Neutrophil (primary cell): ENCODE data around the gene MRPS2.

Experiments used
- H3K27ac ChIP-seq: fragments of 200-600 bp; sonication (generic); 2 replicates; pipeline ENCODE4 v1.5.1; 2016; ENCODE audit warnings: mild to moderate bottlenecking, moderate library complexity
- H3K27me3 ChIP-seq: fragments of 200-600 bp; sonication (generic); 2 replicates; pipeline ENCODE4 v1.6.0; 2016; ENCODE audit warnings: mild to moderate bottlenecking
- H3K36me3 ChIP-seq: fragments of 200-600 bp; sonication (generic); 2 replicates; pipeline ENCODE4 v1.5.1; 2017
- H3K4me1 ChIP-seq, 2 experiments: fragments of 200-600 bp in 1 of 2; sonication (generic) in 1 of 2; 1 replicate in 1 of 2; 2 replicates in 1 of 2; pipeline versions ENCODE4 v1.5.1 to v1.6.1; 2013 to 2016; ENCODE audit warnings: low read depth in 1 of 2, low read length in 1 of 2, mild to moderate bottlenecking in 1 of 2, moderate library complexity in 1 of 2; ENCODE audit not compliant: control insufficient read depth in 1 of 2, insufficient read depth in 1 of 2
- H3K4me3 ChIP-seq, 2 experiments: fragments of 200-600 bp in 1 of 2; sonication (generic) in 1 of 2; 1 replicate in 1 of 2; 2 replicates in 1 of 2; pipeline ENCODE4 v1.5.1; 2013 to 2016; ENCODE audit warnings: low read depth in 1 of 2, low read length in 1 of 2, mild to moderate bottlenecking in 1 of 2, moderate library complexity in 1 of 2
- H3K9me3 ChIP-seq: fragments of 200-600 bp; sonication (generic); 2 replicates; pipeline ENCODE4 v1.5.1; 2016
- TF ChIP-seq, protein P1 (sequence below): fragments of 200-600 bp; sonication (generic); IDR thresholded peaks from 2 replicates; pipeline ENCODE4 v1.5.1; 2016; ENCODE audit warnings: antibody characterized with exemption

The MRPS2 gene

GRCh38 chr9:135488527-135488926, 12.0 kb upstream of the MRPS2 start:
- Histone ChIP-seq H3K27me3 (peaks cover 4% of the 10 kb centered on the region), H3K36me3 (no peaks in the 10 kb centered on the region), H3K4me3 (no peak overlapping the region), H3K9me3 (no peaks in the 10 kb centered on the region), H3K4me1 (no peaks in the 10 kb centered on the region), H3K27ac (no peak overlapping the region)
- TF ChIP-seq, protein P1, sequence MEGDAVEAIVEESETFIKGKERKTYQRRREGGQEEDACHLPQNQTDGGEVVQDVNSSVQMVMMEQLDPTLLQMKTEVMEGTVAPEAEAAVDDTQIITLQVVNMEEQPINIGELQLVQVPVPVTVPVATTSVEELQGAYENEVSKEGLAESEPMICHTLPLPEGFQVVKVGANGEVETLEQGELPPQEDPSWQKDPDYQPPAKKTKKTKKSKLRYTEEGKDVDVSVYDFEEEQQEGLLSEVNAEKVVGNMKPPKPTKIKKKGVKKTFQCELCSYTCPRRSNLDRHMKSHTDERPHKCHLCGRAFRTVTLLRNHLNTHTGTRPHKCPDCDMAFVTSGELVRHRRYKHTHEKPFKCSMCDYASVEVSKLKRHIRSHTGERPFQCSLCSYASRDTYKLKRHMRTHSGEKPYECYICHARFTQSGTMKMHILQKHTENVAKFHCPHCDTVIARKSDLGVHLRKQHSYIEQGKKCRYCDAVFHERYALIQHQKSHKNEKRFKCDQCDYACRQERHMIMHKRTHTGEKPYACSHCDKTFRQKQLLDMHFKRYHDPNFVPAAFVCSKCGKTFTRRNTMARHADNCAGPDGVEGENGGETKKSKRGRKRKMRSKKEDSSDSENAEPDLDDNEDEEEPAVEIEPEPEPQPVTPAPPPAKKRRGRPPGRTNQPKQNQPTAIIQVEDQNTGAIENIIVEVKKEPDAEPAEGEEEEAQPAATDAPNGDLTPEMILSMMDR = no peak

DNA sequence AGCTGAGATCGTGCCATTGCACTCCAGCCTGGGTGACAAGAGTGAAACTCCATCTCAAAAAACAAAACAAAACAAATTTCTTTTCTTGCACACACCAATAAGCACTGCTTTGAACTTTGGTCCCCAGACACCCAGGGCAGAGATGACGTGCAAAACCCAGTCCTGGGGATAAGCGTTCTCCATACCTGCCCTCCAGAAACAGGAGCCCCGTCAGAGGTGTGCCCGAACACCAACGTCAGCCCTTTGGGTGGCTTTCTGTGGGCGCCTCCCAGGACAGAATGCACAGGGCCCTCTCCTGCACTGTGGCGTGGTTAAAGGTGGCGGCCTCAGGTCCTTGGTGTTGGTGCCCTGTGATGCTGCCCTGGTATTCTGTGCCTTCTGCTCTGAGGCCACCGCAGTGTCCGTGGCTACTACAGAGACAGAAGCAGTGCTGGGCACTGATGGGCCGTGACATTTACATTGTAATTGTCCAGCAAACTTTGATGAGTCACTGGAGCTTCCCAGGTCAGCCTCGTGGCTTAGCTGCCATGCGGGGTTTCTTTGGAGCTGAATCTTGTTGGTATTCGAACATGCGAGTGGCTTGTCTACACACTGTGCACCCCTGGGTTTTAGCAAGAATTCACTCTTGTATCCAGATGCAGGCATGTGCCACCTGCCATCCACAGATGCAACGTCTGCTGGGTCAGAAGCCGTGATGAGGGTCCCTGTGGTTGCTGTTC, 11.1 kb upstream of the MRPS2 start:
- Histone ChIP-seq H3K36me3 (no peaks in the 10 kb centered on the region), H3K27me3 (no peaks in the 10 kb centered on the region), H3K9me3 (no peaks in the 10 kb centered on the region), H3K27ac (no peak overlapping the region), H3K4me1 (no peaks in the 10 kb centered on the region), H3K4me3 (no peak overlapping the region)
- TF ChIP-seq, protein P1 = no peak

DNA sequence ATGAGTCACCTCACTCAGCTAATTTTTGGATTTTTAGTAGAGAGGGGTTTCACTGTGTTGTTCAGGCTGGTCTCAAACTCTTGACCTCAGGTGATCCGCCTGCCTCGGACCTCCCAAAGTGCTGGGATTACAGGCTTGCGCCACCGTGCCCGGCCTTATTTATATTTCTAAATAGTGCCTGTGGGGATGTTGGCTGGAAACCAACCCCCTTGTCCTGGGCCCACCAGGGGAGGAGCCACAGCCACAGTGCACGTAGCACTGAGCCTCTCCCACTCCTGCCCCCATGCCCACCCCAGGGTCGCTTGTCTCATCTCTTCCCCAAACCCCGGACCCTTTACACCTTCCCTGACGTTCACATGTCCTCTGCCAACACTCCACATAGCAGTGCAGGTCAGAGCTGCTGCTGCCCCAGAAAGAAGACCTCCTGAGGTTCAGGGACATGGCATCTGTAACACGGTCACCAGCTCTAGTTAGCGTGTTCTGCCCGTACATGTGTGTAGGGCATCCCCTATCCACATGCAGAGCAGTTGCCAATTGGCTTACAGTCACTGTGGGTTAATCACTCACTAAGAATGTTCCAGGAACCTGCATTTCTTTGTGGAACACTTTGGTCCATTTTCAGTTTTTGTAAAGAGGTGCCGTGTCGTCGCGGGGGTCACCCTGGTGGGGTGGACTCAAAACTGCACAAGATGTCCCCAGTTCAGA, 10.2 kb upstream of the MRPS2 start:
- H3K4me1 ChIP-seq = no peaks in the 10 kb centered on the region
- H3K4me3 ChIP-seq = no peak overlapping the region
- no peaks in the 10 kb centered on the region for H3K36me3 ChIP-seq
- TF ChIP-seq, protein P1 = no peak
- H3K27ac ChIP-seq = no peak overlapping the region
- H3K27me3 ChIP-seq = no peaks in the 10 kb centered on the region
- H3K9me3 ChIP-seq = no peaks in the 10 kb centered on the region

GRCh38 chr9:135490980-135491464, 9.5 kb upstream of the MRPS2 start:
- no peak overlapping the region for H3K4me3 ChIP-seq
- H3K27me3 ChIP-seq = no peaks in the 10 kb centered on the region
- no peaks in the 10 kb centered on the region for H3K36me3 ChIP-seq
- no peak overlapping the region for H3K27ac ChIP-seq
- no peaks in the 10 kb centered on the region for H3K9me3 ChIP-seq
- H3K4me1 ChIP-seq = no peaks in the 10 kb centered on the region
- TF ChIP-seq, protein P1 = no peak

- H3K27ac ChIP-seq = no peak overlapping the region
- H3K4me1 ChIP-seq = no peaks in the 10 kb centered on the region
- no peaks in the 10 kb centered on the region for H3K9me3 ChIP-seq
- no peaks in the 10 kb centered on the region for H3K27me3 ChIP-seq
- H3K36me3 ChIP-seq = no peaks in the 10 kb centered on the region
- H3K4me3 ChIP-seq = no peak overlapping the region
- TF ChIP-seq, protein P1 = no peak
These were observed 8.7 kb upstream of the MRPS2 start for GRCh38 chr9:135491764-135492163.
